ENCODE results near the gene BCL10. TPM values are rescaled to one million over a fixed set of nuclear protein-coding genes. Genes with fewer than 3 reads are reported as not detected.
A peak's percentile ranks its signal among the peaks of the same experiment; 100 is the strongest.

BCL10 gene
- polyA plus RNA-seq, 1 of the 3 experiments (the other 2 are of a cell fraction), result 5.8 TPM

GRCh38 chr1:85290826-85291225 lies 14.4 kb upstream of the BCL10 start:
- H3K27ac ChIP-seq (ENCODE audit: low read depth in 2 of 2, low read length in 1 of 2), result 0 out of 4 replicates have a peak overlapping the region, but pooled peaks of 1 of the 2 experiments have one; percentile 46
- H3K9ac ChIP-seq, result no peak overlapping the region

More at GRCh38 chr1:85290826-85291225, 14.4 kb upstream of the BCL10 start:
- peak overlapping the region; percentile 25; the same call in 1 of the 2 replicates for H3K4me2 ChIP-seq
- no peaks in the 10 kb centered on the region for H4K20me1 ChIP-seq (ENCODE audit: insufficient read depth)
- no peaks in the 10 kb centered on the region for H3K9me3 ChIP-seq
- H3K36me3 ChIP-seq (replicated peaks in 1 of 2; ENCODE audit: control insufficient read depth in 1 of 2, insufficient read depth in 2 of 2, low read length in 1 of 2), result no peaks in the 10 kb centered on the region
- no peak overlapping the region; the same call in 1 of the 2 replicates for H2AFZ ChIP-seq (ENCODE audit: low read depth)
- 100% methylated on average over 2 of the region's 2 CpGs for WGBS (ENCODE audit: low lambda C conversion rate)
- ChIA-PET CTCF (interaction anchor here (2.1 kb wide), 1 partner anchor 18 kb away, joined by 5 read pairs; no protein-coding TSS in a partner anchor), POLR2A (no interaction called here)
- no peaks in the 10 kb centered on the region for H3K9me2 ChIP-seq
- H3K4me3 ChIP-seq (ENCODE audit: low read depth in 2 of 2, low read length in 1 of 2), result no peak overlapping the region
- H3K27me3 ChIP-seq (ENCODE audit: insufficient read depth), result no peaks in the 10 kb centered on the region
- H3K4me1 ChIP-seq (ENCODE audit: control insufficient read depth in 1 of 2, insufficient read depth in 2 of 2, low read depth in 1 of 2, low read length in 1 of 2), result peaks cover 0 to 21% of the 10 kb centered on the region in 2 experiments; a peak in 1 of 4 replicates
- DNase-seq, result no peak
- H3K79me2 ChIP-seq (ENCODE audit: insufficient read depth), result no peaks in the 10 kb centered on the region
- no peak for TF ChIP-seq RXRA (IDR thresholded peaks at IDR 0.05; ENCODE audit: borderline replicate concordance, low read depth)
- TF ChIP-seq, protein P1, sequence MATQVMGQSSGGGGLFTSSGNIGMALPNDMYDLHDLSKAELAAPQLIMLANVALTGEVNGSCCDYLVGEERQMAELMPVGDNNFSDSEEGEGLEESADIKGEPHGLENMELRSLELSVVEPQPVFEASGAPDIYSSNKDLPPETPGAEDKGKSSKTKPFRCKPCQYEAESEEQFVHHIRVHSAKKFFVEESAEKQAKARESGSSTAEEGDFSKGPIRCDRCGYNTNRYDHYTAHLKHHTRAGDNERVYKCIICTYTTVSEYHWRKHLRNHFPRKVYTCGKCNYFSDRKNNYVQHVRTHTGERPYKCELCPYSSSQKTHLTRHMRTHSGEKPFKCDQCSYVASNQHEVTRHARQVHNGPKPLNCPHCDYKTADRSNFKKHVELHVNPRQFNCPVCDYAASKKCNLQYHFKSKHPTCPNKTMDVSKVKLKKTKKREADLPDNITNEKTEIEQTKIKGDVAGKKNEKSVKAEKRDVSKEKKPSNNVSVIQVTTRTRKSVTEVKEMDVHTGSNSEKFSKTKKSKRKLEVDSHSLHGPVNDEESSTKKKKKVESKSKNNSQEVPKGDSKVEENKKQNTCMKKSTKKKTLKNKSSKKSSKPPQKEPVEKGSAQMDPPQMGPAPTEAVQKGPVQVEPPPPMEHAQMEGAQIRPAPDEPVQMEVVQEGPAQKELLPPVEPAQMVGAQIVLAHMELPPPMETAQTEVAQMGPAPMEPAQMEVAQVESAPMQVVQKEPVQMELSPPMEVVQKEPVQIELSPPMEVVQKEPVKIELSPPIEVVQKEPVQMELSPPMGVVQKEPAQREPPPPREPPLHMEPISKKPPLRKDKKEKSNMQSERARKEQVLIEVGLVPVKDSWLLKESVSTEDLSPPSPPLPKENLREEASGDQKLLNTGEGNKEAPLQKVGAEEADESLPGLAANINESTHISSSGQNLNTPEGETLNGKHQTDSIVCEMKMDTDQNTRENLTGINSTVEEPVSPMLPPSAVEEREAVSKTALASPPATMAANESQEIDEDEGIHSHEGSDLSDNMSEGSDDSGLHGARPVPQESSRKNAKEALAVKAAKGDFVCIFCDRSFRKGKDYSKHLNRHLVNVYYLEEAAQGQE (IDR thresholded peaks at IDR 0.05; ENCODE audit: low read depth, low read length), result no peak
- TF ChIP-seq POLR2AphosphoS5 (IDR thresholded peaks at IDR 0.05; ENCODE audit: low read depth, low read length), result no peak
- no peak for TF ChIP-seq PBX3 (IDR thresholded peaks at IDR 0.05)
- TF ChIP-seq RFX5 (IDR thresholded peaks at IDR 0.05; ENCODE audit: low read length), result no peak
- TF ChIP-seq FOSL2 (IDR thresholded peaks at IDR 0.05; ENCODE audit: borderline replicate concordance, low read depth), result no peak
- no peak for TF ChIP-seq GABPA (IDR thresholded peaks at IDR 0.05; ENCODE audit: low read depth)
- no peak for TF ChIP-seq NRF1 (IDR thresholded peaks at IDR 0.05; ENCODE audit: low read depth, low read length)
- TF ChIP-seq GATA2 (CRISPR knock-in tag; IDR thresholded peaks at IDR 0.05), result no peak
- no peak for TF ChIP-seq RAD21 (IDR thresholded peaks at IDR 0.05; ENCODE audit: low read length)
- no peak for TF ChIP-seq MXI1 (IDR thresholded peaks at IDR 0.05; ENCODE audit: low read depth, low read length)
- TF ChIP-seq, protein P2, sequence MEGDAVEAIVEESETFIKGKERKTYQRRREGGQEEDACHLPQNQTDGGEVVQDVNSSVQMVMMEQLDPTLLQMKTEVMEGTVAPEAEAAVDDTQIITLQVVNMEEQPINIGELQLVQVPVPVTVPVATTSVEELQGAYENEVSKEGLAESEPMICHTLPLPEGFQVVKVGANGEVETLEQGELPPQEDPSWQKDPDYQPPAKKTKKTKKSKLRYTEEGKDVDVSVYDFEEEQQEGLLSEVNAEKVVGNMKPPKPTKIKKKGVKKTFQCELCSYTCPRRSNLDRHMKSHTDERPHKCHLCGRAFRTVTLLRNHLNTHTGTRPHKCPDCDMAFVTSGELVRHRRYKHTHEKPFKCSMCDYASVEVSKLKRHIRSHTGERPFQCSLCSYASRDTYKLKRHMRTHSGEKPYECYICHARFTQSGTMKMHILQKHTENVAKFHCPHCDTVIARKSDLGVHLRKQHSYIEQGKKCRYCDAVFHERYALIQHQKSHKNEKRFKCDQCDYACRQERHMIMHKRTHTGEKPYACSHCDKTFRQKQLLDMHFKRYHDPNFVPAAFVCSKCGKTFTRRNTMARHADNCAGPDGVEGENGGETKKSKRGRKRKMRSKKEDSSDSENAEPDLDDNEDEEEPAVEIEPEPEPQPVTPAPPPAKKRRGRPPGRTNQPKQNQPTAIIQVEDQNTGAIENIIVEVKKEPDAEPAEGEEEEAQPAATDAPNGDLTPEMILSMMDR (IDR thresholded peaks at IDR 0.05), result no peak
- TF ChIP-seq YY1 (IDR thresholded peaks at IDR 0.05; ENCODE audit: low read depth), result no peak
- TF ChIP-seq SMC3 (IDR thresholded peaks at IDR 0.05; ENCODE audit: low read depth, low read length), result no peak
- no peak for TF ChIP-seq RCOR1 (IDR thresholded peaks at IDR 0.05; ENCODE audit: low read length)
- TF ChIP-seq ELF1 (IDR thresholded peaks at IDR 0.05), result no peak
- no peak for TF ChIP-seq TAF1 (IDR thresholded peaks at IDR 0.05; ENCODE audit: borderline replicate concordance, low read depth, low read length)
- TF ChIP-seq, protein P3, sequence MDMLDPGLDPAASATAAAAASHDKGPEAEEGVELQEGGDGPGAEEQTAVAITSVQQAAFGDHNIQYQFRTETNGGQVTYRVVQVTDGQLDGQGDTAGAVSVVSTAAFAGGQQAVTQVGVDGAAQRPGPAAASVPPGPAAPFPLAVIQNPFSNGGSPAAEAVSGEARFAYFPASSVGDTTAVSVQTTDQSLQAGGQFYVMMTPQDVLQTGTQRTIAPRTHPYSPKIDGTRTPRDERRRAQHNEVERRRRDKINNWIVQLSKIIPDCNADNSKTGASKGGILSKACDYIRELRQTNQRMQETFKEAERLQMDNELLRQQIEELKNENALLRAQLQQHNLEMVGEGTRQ (IDR thresholded peaks at IDR 0.05; ENCODE audit: borderline replicate concordance, low read depth, low read length), result no peak
- TF ChIP-seq, protein P4, sequence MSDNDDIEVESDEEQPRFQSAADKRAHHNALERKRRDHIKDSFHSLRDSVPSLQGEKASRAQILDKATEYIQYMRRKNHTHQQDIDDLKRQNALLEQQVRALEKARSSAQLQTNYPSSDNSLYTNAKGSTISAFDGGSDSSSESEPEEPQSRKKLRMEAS (IDR thresholded peaks at IDR 0.05; ENCODE audit: low read depth), result no peak
- H3F3A ChIP-seq (replicated peaks; ENCODE audit: insufficient read depth), result peaks cover 13% of the 10 kb centered on the region

All from SK-N-SH (cell line).